GM12864 (cell line): ENCODE results near the gene ESYT1.

Experiments
- DNase-seq: peaks from one replicate; pipeline ENCODE4 v3.0.0-alpha.2; 2011; ENCODE audit warnings: low read depth
- H3K4me3 ChIP-seq: 2 replicates; pipeline ENCODE4 v1.5.1; 2011; ENCODE audit warnings: mild to moderate bottlenecking, low read depth, low read length, control low read depth
- CTCF ChIP-seq: IDR thresholded peaks from 2 replicates; pipeline ENCODE4 v1.5.1; 2011; ENCODE audit warnings: low read depth, mild to moderate bottlenecking, moderate library complexity, low read length, control low read depth, inconsistent platforms; ENCODE audit errors: missing control alignments

Gene ESYT1

GRCh38 chr12:56134897-56135296, 6.8 kb downstream of the ESYT1 start:
- no peak overlapping the region for H3K4me3 ChIP-seq
- no peak for DNase-seq
- TF ChIP-seq CTCF = no peak

- no peak for DNase-seq
- H3K4me3 ChIP-seq = no peak overlapping the region
- TF ChIP-seq CTCF = no peak
These were observed 9.9 kb downstream of the ESYT1 start for GRCh38 chr12:56137853-56138571.

- TF ChIP-seq CTCF = no peak
- no peak for DNase-seq
These were observed 14.1 kb downstream of the ESYT1 start for GRCh38 chr12:56141946-56142784.

GRCh38 chr12:56143217-56143616, 15.2 kb downstream of the ESYT1 start:
- no peak for DNase-seq
- TF ChIP-seq CTCF = no peak
- no peak overlapping the region for H3K4me3 ChIP-seq

More at GRCh38 chr12:56141946-56142784, 14.1 kb downstream of the ESYT1 start:
- no peak overlapping the region for H3K4me3 ChIP-seq

GRCh38 chr12:56143870-56144269, 15.8 kb downstream of the ESYT1 start:
- no peak for DNase-seq

GRCh38 chr12:56145217-56145616, 17.1 kb downstream of the ESYT1 start:
- DNase-seq = no peak
- H3K4me3 ChIP-seq = no peak overlapping the region
- TF ChIP-seq CTCF = no peak

More at GRCh38 chr12:56143870-56144269, 15.8 kb downstream of the ESYT1 start:
- TF ChIP-seq CTCF = no peak
- H3K4me3 ChIP-seq = no peak overlapping the region
